PC-3 (cell line): ENCODE results near the gene ABITRAM. TPM values are rescaled to one million over a fixed set of nuclear protein-coding genes. Genes with fewer than 3 reads are reported as not detected.

Experiments
- ATAC-seq: fragments of 200-7000 bp; cut with Tn5 transposase; 2 replicates; pipeline ENCODE4 v1.9.1; 2020; ENCODE audit warnings: mild to moderate bottlenecking, moderate library complexity
- BruUV-seq: library from RNA; stranded (reverse); fragments of 400-500 nt; replicated peaks from 2 replicates; lab custom pipeline; 2021; lab: Mats Ljungman, UMichigan
- CTCF ChIA-PET: fragments of 300-600 bp; sonication (Branson Sonifier 250); formaldehyde crosslinking; loops from one replicate; lab custom pipeline; 2022; ENCODE audit warnings: antibody characterized with exemption; lab: Charles Lee
- POLR2A ChIA-PET: fragments of 300-600 bp; sonication (Branson Sonifier 250); formaldehyde crosslinking; loops from one replicate; lab custom pipeline; 2022; ENCODE audit warnings: antibody characterized with exemption; ENCODE audit not compliant: unreplicated experiment; lab: Charles Lee
- DNase-seq: peaks from one replicate; pipeline ENCODE4 v3.0.0-alpha.2; 2015
- H2AFZ ChIP-seq: fragments of 300-600 bp; sonication (generic); 2 replicates; pipeline ENCODE4 v1.6.0; 2016; ENCODE audit warnings: antibody characterized with exemption, low read length
- H3F3A ChIP-seq: fragments of 300-600 bp; sonication (generic); one replicate; pipeline ENCODE4 v1.6.0; 2017; ENCODE audit warnings: antibody characterized with exemption, low read length, control low read depth, mild to moderate bottlenecking; ENCODE audit not compliant: unreplicated experiment
- H3K27ac ChIP-seq: fragments of 300-600 bp; sonication (generic); 2 replicates; pipeline ENCODE4 v1.5.1; 2016; ENCODE audit warnings: mild to moderate bottlenecking, low read length
- H3K27me3 ChIP-seq: fragments of 300-600 bp; sonication (generic); 2 replicates; pipeline ENCODE4 v1.6.1; 2016; ENCODE audit warnings: low read length, mixed read lengths
- H3K36me3 ChIP-seq: fragments of 300-600 bp; sonication (generic); 2 replicates; pipeline ENCODE4 v1.6.1; 2016; ENCODE audit warnings: low read depth, mixed run types, low read length, mixed read lengths
- H3K4me1 ChIP-seq: fragments of 300-600 bp; sonication (generic); 2 replicates; pipeline ENCODE4 v1.5.1; 2016; ENCODE audit warnings: low read length; ENCODE audit not compliant: insufficient read depth
- H3K4me2 ChIP-seq: fragments of 300-600 bp; sonication (generic); 2 replicates; pipeline ENCODE4 v1.6.0; 2016; ENCODE audit warnings: low read length
- H3K4me3 ChIP-seq: fragments of 300-600 bp; sonication (generic); 2 replicates; pipeline ENCODE4 v1.5.1; 2016; ENCODE audit warnings: mild to moderate bottlenecking, low read length, mixed read lengths
- H3K79me2 ChIP-seq: fragments of 300-600 bp; sonication (generic); 2 replicates; pipeline ENCODE4 v1.6.1; 2017; ENCODE audit warnings: low read length, mixed read lengths
- H3K9ac ChIP-seq: fragments of 300-600 bp; sonication (generic); 2 replicates; pipeline ENCODE4 v1.6.0; 2016; ENCODE audit warnings: mild to moderate bottlenecking, low read length
- H3K9me2 ChIP-seq: fragments of 300-600 bp; sonication (generic); replicated peaks from 2 replicates; pipeline ENCODE4 v1.6.1; 2016; ENCODE audit warnings: mixed run types, low read length, mixed read lengths
- H3K9me3 ChIP-seq: fragments of 300-600 bp; sonication (generic); 2 replicates; pipeline ENCODE4 v1.6.1; 2016; ENCODE audit warnings: low read length, mixed read lengths
- H4K20me1 ChIP-seq: fragments of 300-600 bp; sonication (generic); 2 replicates; pipeline ENCODE4 v1.6.1; 2016; ENCODE audit warnings: low read length, mixed read lengths
- EZH2 ChIP-seq: fragments of 300-600 bp; sonication (generic); IDR thresholded peaks from one replicate; pipeline ENCODE4 v1.6.1; 2017; ENCODE audit warnings: antibody characterized with exemption, mild to moderate bottlenecking, low read length; ENCODE audit not compliant: unreplicated experiment
- EZH2phosphoT487 ChIP-seq: fragments of 300-600 bp; sonication (generic); IDR thresholded peaks from 2 replicates; pipeline ENCODE4 v1.6.1; 2018; ENCODE audit warnings: mild to moderate bottlenecking, antibody characterized with exemption, low read length, borderline replicate concordance
- intact Hi-C: fragments of 100-400 bp; cut with micrococcal nuclease; formaldehyde crosslinking; loops from 2 replicates; pipeline ENCODE4 v1.9.0; 2023
- total RNA-seq: library from RNA; depleted of rRNA; stranded (reverse); fragments of >200 nt; gene quantifications from 2 replicates; pipeline ENCODE4 v1.2.3, GENCODE V29; 2014
- TF ChIP-seq, protein P1 (sequence below): fragments of 300-600 bp; sonication (generic); conservative IDR thresholded peaks from 2 replicates; pipeline ENCODE4 v1.5.1; 2017; ENCODE audit warnings: antibody characterized with exemption, low read depth, mild to moderate bottlenecking, low read length

ABITRAM gene
- total RNA-seq, 1 experiment from 2014 or later, result 7.8 TPM

DNA sequence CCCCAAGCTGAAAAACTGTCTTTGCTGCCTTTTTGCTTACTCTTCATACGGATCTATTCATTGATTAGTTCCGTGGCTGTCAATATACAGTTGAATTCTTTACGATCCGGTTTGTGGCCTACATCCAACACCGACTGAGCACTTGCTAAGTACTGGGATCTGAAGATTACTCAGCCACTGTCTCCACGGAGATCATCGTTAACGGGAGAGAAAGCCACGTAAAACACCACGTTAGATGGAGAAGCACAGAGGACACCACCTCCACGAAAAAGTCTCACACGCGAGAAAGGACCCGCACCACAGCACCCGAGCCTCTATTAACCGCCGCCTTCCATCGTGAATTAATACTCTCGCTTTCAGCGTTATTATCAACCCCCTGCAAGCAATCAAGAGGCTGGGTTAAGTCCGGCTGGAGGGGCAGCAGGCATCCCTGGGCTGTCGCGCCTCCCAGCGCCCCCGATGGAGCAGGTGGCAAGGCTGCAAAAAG lies 926 bp upstream of the ABITRAM start:
- Histone ChIP-seq H3K27ac (peak overlapping the region; percentile 53), H4K20me1 (peaks cover 7% of the 10 kb centered on the region; the same call in 1 of the 2 replicates), H3K9ac (peak overlapping the region; percentile 92), H3K79me2 (peaks cover 53% of the 10 kb centered on the region), H3K9me2 (no peaks in the 10 kb centered on the region), H3K9me3 (no peaks in the 10 kb centered on the region), H3K4me1 (peaks cover 23% of the 10 kb centered on the region), H3K36me3 (peaks cover 3% of the 10 kb centered on the region; the same call in 1 of the 2 replicates), H3K4me2 (peak overlapping the region; percentile 99), H3K4me3 (peak overlapping the region; percentile 91), H3F3A (no peaks in the 10 kb centered on the region), H2AFZ (peak overlapping the region; percentile 90), H3K27me3 (no peaks in the 10 kb centered on the region)
- ChIA-PET POLR2A (no interaction called here), CTCF (no interaction called here)
- no peak for TF ChIP-seq EZH2
- TF ChIP-seq, protein P1, sequence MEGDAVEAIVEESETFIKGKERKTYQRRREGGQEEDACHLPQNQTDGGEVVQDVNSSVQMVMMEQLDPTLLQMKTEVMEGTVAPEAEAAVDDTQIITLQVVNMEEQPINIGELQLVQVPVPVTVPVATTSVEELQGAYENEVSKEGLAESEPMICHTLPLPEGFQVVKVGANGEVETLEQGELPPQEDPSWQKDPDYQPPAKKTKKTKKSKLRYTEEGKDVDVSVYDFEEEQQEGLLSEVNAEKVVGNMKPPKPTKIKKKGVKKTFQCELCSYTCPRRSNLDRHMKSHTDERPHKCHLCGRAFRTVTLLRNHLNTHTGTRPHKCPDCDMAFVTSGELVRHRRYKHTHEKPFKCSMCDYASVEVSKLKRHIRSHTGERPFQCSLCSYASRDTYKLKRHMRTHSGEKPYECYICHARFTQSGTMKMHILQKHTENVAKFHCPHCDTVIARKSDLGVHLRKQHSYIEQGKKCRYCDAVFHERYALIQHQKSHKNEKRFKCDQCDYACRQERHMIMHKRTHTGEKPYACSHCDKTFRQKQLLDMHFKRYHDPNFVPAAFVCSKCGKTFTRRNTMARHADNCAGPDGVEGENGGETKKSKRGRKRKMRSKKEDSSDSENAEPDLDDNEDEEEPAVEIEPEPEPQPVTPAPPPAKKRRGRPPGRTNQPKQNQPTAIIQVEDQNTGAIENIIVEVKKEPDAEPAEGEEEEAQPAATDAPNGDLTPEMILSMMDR, result no peak
- TF ChIP-seq EZH2phosphoT487, result no peak
- intact Hi-C loops, result no loop called here
- TSS peak; percentile 47 for BruUV-seq
- DNase-seq (no peak), ATAC-seq (peak; percentile 5; the same call in 1 of the 2 replicates)

DNA sequence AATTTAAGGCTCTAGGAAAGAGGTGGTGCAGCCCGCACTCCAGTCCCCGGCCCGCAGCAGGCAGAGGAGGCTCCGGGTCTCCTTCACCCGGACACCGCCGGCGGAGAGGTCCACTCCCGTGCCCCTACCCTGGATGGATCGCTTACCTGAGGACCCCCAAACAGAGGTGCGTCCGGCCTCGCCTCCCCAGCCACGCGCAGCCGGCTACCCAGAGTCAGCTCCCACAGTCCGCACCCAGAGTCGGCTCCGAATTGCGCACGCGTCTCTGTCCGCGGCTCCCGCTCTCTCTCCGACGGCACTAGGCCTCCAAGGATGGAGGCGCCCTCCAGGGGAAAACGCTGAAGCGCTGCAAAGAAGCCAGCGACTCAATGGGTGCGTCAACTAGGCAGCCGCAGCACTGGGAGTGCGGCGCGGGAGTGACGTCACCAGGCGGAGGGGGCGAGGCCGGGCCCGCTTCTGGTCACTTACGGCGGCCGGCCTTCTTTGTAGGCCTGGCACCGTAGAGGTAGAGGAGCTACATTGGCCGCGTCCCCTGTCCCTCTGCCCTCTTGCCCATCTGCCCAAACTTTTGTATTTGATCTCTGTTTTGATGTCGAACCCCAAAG lies 380 bp upstream of the ABITRAM start, which contains the start of gene ELP1:
ELP1 (minus strand) TSS at position 407 of the 605 bp plus-strand sequence. CDS start 2,978 bp downstream, outside the sequence.
- no TSS peak for BruUV-seq
- Histone ChIP-seq H3K4me1 (peaks cover 23% of the 10 kb centered on the region), H3K79me2 (peaks cover 53% of the 10 kb centered on the region), H3K36me3 (peaks cover under 1% of the 10 kb centered on the region; the same call in 1 of the 2 replicates), H3K4me3 (peak within 1 kb of the TSS; percentile 91), H4K20me1 (peaks cover 7% of the 10 kb centered on the region; the same call in 1 of the 2 replicates), H2AFZ (peak within 1 kb of the TSS; percentile 90), H3K4me2 (peak within 1 kb of the TSS; percentile 99), H3K9me3 (no peaks in the 10 kb centered on the region), H3K27me3 (no peaks in the 10 kb centered on the region), H3K27ac (peak within 1 kb of the TSS; percentile 53), H3F3A (no peaks in the 10 kb centered on the region), H3K9ac (peak within 1 kb of the TSS; percentile 92), H3K9me2 (no peaks in the 10 kb centered on the region)
- ATAC-seq (peak; percentile 81), DNase-seq (peak; percentile 89)
- TF ChIP-seq EZH2phosphoT487 (no peak), EZH2 (no peak)
- TF ChIP-seq, protein P1, result no peak; the same call in 1 of the 2 replicates
- ChIA-PET CTCF (no interaction called here), POLR2A (no interaction called here)
- intact Hi-C loops, result no loop called here
